ENCODE measurements around the gene OCIAD1.

DNA sequence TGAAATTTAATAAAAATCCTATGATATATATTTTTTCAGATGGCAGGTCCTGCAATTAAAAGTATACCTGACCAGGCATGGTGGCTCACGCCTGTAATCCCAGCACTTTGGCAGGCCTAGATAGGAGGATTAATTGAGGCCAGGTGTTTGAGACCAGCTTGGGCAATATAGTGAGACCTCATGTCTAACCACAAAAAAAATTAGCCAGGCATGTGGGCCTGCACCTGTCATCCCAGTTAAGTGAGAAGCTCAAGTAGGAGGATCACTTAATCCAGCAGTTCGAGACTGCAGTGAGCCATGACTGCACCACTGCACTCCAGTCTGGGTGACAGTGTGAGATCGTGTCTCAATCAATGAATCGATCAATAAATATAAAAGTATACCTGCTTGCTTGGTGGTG, 73.2 kb downstream of the OCIAD1 start:
- no peak for TF ChIP-seq FOXA1 (IDR thresholded peaks at IDR 0.05)
- TF ChIP-seq, protein P1, sequence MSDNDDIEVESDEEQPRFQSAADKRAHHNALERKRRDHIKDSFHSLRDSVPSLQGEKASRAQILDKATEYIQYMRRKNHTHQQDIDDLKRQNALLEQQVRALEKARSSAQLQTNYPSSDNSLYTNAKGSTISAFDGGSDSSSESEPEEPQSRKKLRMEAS (IDR thresholded peaks at IDR 0.05): no peak
- no peak for TF ChIP-seq YY1 (IDR thresholded peaks at IDR 0.05)
- TF ChIP-seq, protein P2, sequence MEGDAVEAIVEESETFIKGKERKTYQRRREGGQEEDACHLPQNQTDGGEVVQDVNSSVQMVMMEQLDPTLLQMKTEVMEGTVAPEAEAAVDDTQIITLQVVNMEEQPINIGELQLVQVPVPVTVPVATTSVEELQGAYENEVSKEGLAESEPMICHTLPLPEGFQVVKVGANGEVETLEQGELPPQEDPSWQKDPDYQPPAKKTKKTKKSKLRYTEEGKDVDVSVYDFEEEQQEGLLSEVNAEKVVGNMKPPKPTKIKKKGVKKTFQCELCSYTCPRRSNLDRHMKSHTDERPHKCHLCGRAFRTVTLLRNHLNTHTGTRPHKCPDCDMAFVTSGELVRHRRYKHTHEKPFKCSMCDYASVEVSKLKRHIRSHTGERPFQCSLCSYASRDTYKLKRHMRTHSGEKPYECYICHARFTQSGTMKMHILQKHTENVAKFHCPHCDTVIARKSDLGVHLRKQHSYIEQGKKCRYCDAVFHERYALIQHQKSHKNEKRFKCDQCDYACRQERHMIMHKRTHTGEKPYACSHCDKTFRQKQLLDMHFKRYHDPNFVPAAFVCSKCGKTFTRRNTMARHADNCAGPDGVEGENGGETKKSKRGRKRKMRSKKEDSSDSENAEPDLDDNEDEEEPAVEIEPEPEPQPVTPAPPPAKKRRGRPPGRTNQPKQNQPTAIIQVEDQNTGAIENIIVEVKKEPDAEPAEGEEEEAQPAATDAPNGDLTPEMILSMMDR (IDR thresholded peaks at IDR 0.05; ENCODE audit: low read depth, low read length, missing input control): no peak
- no peak for TF ChIP-seq SP1 (IDR thresholded peaks at IDR 0.05)
- TF ChIP-seq HNF4G (IDR thresholded peaks at IDR 0.05): no peak

Measured in liver (tissue), 3 donors.